ENCODE results near the gene SVEP1.

Gene SVEP1

GRCh38 chr9:110344821-110345220, 234.7 kb downstream of the SVEP1 start:
- Mint-ChIP-seq H3K9me3 (no peaks in the 10 kb centered on the region), H3K36me3 (ENCODE audit: insufficient read depth) (no peaks in the 10 kb centered on the region), H3K4me1 (ENCODE audit: low read depth in 2 of 2) (no peaks in the 10 kb centered on the region), H3K27me3 (no peaks in the 10 kb centered on the region), H3K4me3 (no peak overlapping the region), H3K27ac (no peak overlapping the region)
- ATAC-seq (replicated peaks) (no peak), DNase-seq (no peak)

GRCh38 chr9:110343551-110343950, 236.0 kb downstream of the SVEP1 start:
- no peak for DNase-seq
- Mint-ChIP-seq H3K36me3 (ENCODE audit: insufficient read depth) (no peaks in the 10 kb centered on the region), H3K9me3 (no peaks in the 10 kb centered on the region), H3K27ac (no peak overlapping the region), H3K4me1 (ENCODE audit: low read depth in 2 of 2) (no peaks in the 10 kb centered on the region), H3K27me3 (no peaks in the 10 kb centered on the region), H3K4me3 (no peak overlapping the region)
- no peak for ATAC-seq (replicated peaks)

GRCh38 chr9:110340306-110340705, 239.2 kb downstream of the SVEP1 start:
- DNase-seq, result no peak

GRCh38 chr9:110338143-110338542, 241.4 kb downstream of the SVEP1 start:
- Mint-ChIP-seq H3K4me3 (no peak overlapping the region), H3K27ac (no peak overlapping the region), H3K4me1 (ENCODE audit: low read depth in 2 of 2) (no peaks in the 10 kb centered on the region), H3K36me3 (ENCODE audit: insufficient read depth) (no peaks in the 10 kb centered on the region), H3K27me3 (peaks cover 11 to 14% of the 10 kb centered on the region in 2 donors), H3K9me3 (no peaks in the 10 kb centered on the region)
- DNase-seq (no peak), ATAC-seq (replicated peaks) (no peak)

More at GRCh38 chr9:110340306-110340705, 239.2 kb downstream of the SVEP1 start:
- peaks cover 9 to 12% of the 10 kb centered on the region in 2 donors for H3K27me3 Mint-ChIP-seq
- H3K27ac Mint-ChIP-seq, result no peak overlapping the region
- no peak for ATAC-seq (replicated peaks)
- no peak overlapping the region for H3K4me3 Mint-ChIP-seq
- no peaks in the 10 kb centered on the region for H3K4me1 Mint-ChIP-seq (ENCODE audit: low read depth in 2 of 2)
- H3K9me3 Mint-ChIP-seq, result no peaks in the 10 kb centered on the region
- H3K36me3 Mint-ChIP-seq (ENCODE audit: insufficient read depth), result no peaks in the 10 kb centered on the region

- Mint-ChIP-seq H3K4me3 (no peak within 1 kb of the TSS), H3K27ac (no peak within 1 kb of the TSS), H3K9me3 (no peaks in the 10 kb centered on the region), H3K27me3 (peaks cover 11 to 14% of the 10 kb centered on the region in 2 donors), H3K36me3 (ENCODE audit: insufficient read depth) (no peaks in the 10 kb centered on the region), H3K4me1 (ENCODE audit: low read depth in 2 of 2) (no peaks in the 10 kb centered on the region)
- no peak for DNase-seq
- ATAC-seq (replicated peaks), result no peak
Measured at GRCh38 chr9:110337727-110338126, 241.8 kb downstream of the SVEP1 start, which contains the start of gene TXNDC8. TXNDC8 (minus strand) TSS chr9:110337863.

- Mint-ChIP-seq H3K9me3 (no peaks in the 10 kb centered on the region), H3K27me3 (peaks cover 11 to 14% of the 10 kb centered on the region in 2 donors), H3K27ac (no peak overlapping the region)
Measured at GRCh38 chr9:110336363-110336762, 243.2 kb downstream of the SVEP1 start.

GRCh38 chr9:110334871-110335270, 244.7 kb downstream of the SVEP1 start:
- H3K9me3 Mint-ChIP-seq, result no peaks in the 10 kb centered on the region
- H3K4me1 Mint-ChIP-seq (ENCODE audit: low read depth in 2 of 2), result no peaks in the 10 kb centered on the region
- ATAC-seq (replicated peaks) (no peak), DNase-seq (no peak)
- H3K27ac Mint-ChIP-seq, result no peak overlapping the region
- no peak overlapping the region for H3K4me3 Mint-ChIP-seq
- no peaks in the 10 kb centered on the region for H3K36me3 Mint-ChIP-seq (ENCODE audit: insufficient read depth)
- H3K27me3 Mint-ChIP-seq, result peaks cover 11 to 14% of the 10 kb centered on the region in 2 donors

More at GRCh38 chr9:110336363-110336762, 243.2 kb downstream of the SVEP1 start:
- DNase-seq (no peak), ATAC-seq (replicated peaks) (no peak)
- Mint-ChIP-seq H3K4me1 (ENCODE audit: low read depth in 2 of 2) (no peaks in the 10 kb centered on the region), H3K4me3 (no peak overlapping the region), H3K36me3 (ENCODE audit: insufficient read depth) (no peaks in the 10 kb centered on the region)

- H3K4me1 Mint-ChIP-seq (ENCODE audit: low read depth in 2 of 2), result no peaks in the 10 kb centered on the region
- peaks cover 11 to 14% of the 10 kb centered on the region in 2 donors for H3K27me3 Mint-ChIP-seq
- ATAC-seq (replicated peaks), result no peak
- no peak overlapping the region for H3K4me3 Mint-ChIP-seq
- H3K9me3 Mint-ChIP-seq, result no peaks in the 10 kb centered on the region
- H3K27ac Mint-ChIP-seq, result no peak overlapping the region
- H3K36me3 Mint-ChIP-seq (ENCODE audit: insufficient read depth), result no peaks in the 10 kb centered on the region
- DNase-seq, result no peak
Measured at GRCh38 chr9:110334183-110334582, 245.4 kb downstream of the SVEP1 start.

GRCh38 chr9:110332766-110333165, 246.8 kb downstream of the SVEP1 start:
- ATAC-seq (replicated peaks) (no peak), DNase-seq (no peak)
- Mint-ChIP-seq H3K4me1 (ENCODE audit: low read depth in 2 of 2) (no peaks in the 10 kb centered on the region), H3K4me3 (no peak overlapping the region), H3K27me3 (peaks cover 7 to 18% of the 10 kb centered on the region in 2 donors), H3K9me3 (no peaks in the 10 kb centered on the region), H3K27ac (no peak overlapping the region), H3K36me3 (ENCODE audit: insufficient read depth) (no peaks in the 10 kb centered on the region)

GRCh38 chr9:110330484-110331105, 248.9 kb downstream of the SVEP1 start:
- ATAC-seq (replicated peaks) (no peak), DNase-seq (no peak)
- Mint-ChIP-seq H3K27me3 (peaks cover 5 to 13% of the 10 kb centered on the region in 2 donors), H3K4me3 (no peak overlapping the region), H3K27ac (no peak overlapping the region), H3K9me3 (no peaks in the 10 kb centered on the region), H3K4me1 (ENCODE audit: low read depth in 2 of 2) (no peaks in the 10 kb centered on the region), H3K36me3 (ENCODE audit: insufficient read depth) (no peaks in the 10 kb centered on the region)

- no peak for DNase-seq
- Mint-ChIP-seq H3K36me3 (ENCODE audit: insufficient read depth) (no peaks in the 10 kb centered on the region), H3K27ac (no peak overlapping the region), H3K9me3 (no peaks in the 10 kb centered on the region), H3K27me3 (peaks cover 0 to 8% of the 10 kb centered on the region in 2 donors), H3K4me3 (no peak overlapping the region), H3K4me1 (ENCODE audit: low read depth in 2 of 2) (no peaks in the 10 kb centered on the region)
- no peak for ATAC-seq (replicated peaks)
Measured at GRCh38 chr9:110329639-110330230, 249.8 kb downstream of the SVEP1 start.

- Mint-ChIP-seq H3K36me3 (ENCODE audit: insufficient read depth) (no peaks in the 10 kb centered on the region), H3K9me3 (no peaks in the 10 kb centered on the region), H3K27me3 (peaks cover 0 to 8% of the 10 kb centered on the region in 2 donors), H3K4me3 (no peak overlapping the region), H3K4me1 (ENCODE audit: low read depth in 2 of 2) (no peaks in the 10 kb centered on the region), H3K27ac (no peak overlapping the region)
- ATAC-seq (replicated peaks) (no peak), DNase-seq (no peak)
Measured at GRCh38 chr9:110328763-110329162, 250.8 kb downstream of the SVEP1 start.

- DNase-seq (no peak), ATAC-seq (replicated peaks) (no peak)
- Mint-ChIP-seq H3K4me3 (no peak overlapping the region), H3K9me3 (no peaks in the 10 kb centered on the region), H3K27me3 (peaks cover 0 to 10% of the 10 kb centered on the region in 2 donors), H3K4me1 (ENCODE audit: low read depth in 2 of 2) (no peaks in the 10 kb centered on the region), H3K36me3 (ENCODE audit: insufficient read depth) (no peaks in the 10 kb centered on the region), H3K27ac (no peak overlapping the region)
Measured at GRCh38 chr9:110327716-110328115, 251.8 kb downstream of the SVEP1 start.

GRCh38 chr9:110323818-110324217, 255.7 kb downstream of the SVEP1 start:
- peaks cover 0 to 26% of the 10 kb centered on the region in 2 donors for H3K27me3 Mint-ChIP-seq
- no peak overlapping the region for H3K4me3 Mint-ChIP-seq
- H3K4me1 Mint-ChIP-seq (ENCODE audit: low read depth in 2 of 2), result no peaks in the 10 kb centered on the region
- no peaks in the 10 kb centered on the region for H3K36me3 Mint-ChIP-seq (ENCODE audit: insufficient read depth)
- ATAC-seq (replicated peaks), result no peak
- no peak overlapping the region for H3K27ac Mint-ChIP-seq
- no peak for DNase-seq
- H3K9me3 Mint-ChIP-seq, result no peaks in the 10 kb centered on the region
